HFFc6 (cell line): Measurements from ENCODE around the gene PLPP1. TPM values are rescaled to one million over a fixed set of nuclear protein-coding genes. Genes with fewer than 3 reads are reported as not detected.

Source experiments
- DNase-seq: peaks from one replicate; pipeline ENCODE4 v3.0.0-alpha.2; 2018
- H3K27ac Mint-ChIP-seq: 2 replicates; pipeline ENCODE4 v1.8.0; 2020; ENCODE audit warnings: mild to moderate bottlenecking, mixed read lengths
- H3K27me3 Mint-ChIP-seq: 2 replicates; pipeline ENCODE4 v1.8.0; 2021; ENCODE audit warnings: mild to moderate bottlenecking, moderate library complexity, mixed read lengths; ENCODE audit not compliant: insufficient read depth
- H3K36me3 Mint-ChIP-seq: 2 replicates; pipeline ENCODE4 v1.8.0; 2021; ENCODE audit warnings: low read depth, mixed read lengths
- H3K4me1 Mint-ChIP-seq: 2 replicates; pipeline ENCODE4 v1.8.0; 2020; ENCODE audit warnings: low read depth, mixed read lengths
- H3K4me3 Mint-ChIP-seq: 2 replicates; pipeline ENCODE4 v1.8.0; 2020; ENCODE audit warnings: mild to moderate bottlenecking, moderate library complexity, mixed read lengths
- H3K9me3 Mint-ChIP-seq: 2 replicates; pipeline ENCODE4 v1.8.0; 2020; ENCODE audit warnings: mild to moderate bottlenecking, mixed read lengths
- total RNA-seq, 6 experiments: library from RNA; stranded (reverse); fragmentation: NEBNext Ultra II Directional; extraction: Animal tissue kit (Norgen Biotek cat#: 25700); gene quantifications; 2 replicates in 1 of 6; 3 replicates in 5 of 6; pipeline ENCODE4 v1.2.3, GENCODE V29; 2021
- TF ChIP-seq, protein P1 (sequence below): fragments of 200-600 bp; sonication (generic); IDR thresholded peaks from 2 replicates; pipeline ENCODE4 v1.5.0; 2021; ENCODE audit warnings: antibody characterized with exemption, mild to moderate bottlenecking

PLPP1 gene
- total RNA-seq, 6 experiments from 2014 or later, result 20.4 to 28.0 (median 23.3) TPM

DNA sequence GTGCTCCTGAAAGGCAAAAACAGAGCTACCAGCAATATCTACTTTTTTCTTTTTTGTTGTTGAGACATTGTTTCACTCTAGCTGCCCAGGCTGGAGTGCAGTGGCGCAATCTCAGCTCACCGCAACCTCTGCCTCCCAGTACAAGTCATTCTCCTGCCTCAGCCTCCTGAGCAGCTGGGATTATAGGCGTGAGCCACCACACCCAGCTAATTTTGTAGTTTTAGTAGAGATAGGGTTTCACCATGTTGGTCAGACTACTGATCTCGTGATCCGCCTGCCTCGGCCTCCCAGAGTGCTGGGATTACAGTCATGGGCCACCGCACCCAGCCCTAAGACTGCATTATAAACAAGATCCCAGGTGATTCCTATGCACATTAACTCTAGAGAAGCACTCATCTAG is 17.0 kb downstream of the PLPP1 start:
- DNase-seq, result no peak
- Mint-ChIP-seq H3K9me3 (no peaks in the 10 kb centered on the region), H3K27me3 (no peaks in the 10 kb centered on the region), H3K27ac (no peak overlapping the region), H3K4me3 (no peak overlapping the region), H3K4me1 (no peaks in the 10 kb centered on the region), H3K36me3 (no peaks in the 10 kb centered on the region)
- TF ChIP-seq, protein P1, sequence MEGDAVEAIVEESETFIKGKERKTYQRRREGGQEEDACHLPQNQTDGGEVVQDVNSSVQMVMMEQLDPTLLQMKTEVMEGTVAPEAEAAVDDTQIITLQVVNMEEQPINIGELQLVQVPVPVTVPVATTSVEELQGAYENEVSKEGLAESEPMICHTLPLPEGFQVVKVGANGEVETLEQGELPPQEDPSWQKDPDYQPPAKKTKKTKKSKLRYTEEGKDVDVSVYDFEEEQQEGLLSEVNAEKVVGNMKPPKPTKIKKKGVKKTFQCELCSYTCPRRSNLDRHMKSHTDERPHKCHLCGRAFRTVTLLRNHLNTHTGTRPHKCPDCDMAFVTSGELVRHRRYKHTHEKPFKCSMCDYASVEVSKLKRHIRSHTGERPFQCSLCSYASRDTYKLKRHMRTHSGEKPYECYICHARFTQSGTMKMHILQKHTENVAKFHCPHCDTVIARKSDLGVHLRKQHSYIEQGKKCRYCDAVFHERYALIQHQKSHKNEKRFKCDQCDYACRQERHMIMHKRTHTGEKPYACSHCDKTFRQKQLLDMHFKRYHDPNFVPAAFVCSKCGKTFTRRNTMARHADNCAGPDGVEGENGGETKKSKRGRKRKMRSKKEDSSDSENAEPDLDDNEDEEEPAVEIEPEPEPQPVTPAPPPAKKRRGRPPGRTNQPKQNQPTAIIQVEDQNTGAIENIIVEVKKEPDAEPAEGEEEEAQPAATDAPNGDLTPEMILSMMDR, result no peak

DNA sequence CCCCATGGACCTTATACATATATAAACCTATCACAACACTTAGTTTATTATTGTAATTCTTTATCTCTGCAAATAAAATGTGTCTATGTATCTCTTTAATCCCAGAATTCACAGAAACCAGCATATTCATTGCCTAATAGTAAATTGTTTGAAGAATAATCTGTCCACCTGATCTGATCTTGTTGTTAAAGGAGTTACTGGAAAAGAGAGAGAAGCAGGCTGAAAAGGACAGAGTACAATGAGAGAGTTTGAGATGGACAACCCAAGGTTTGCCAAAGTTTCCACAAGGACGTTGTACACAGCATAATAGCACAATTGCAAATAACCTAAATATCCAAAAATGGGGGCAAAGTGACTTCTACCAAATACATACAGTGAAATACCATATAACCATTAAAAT is 23.8 kb downstream of the PLPP1 start:
- Mint-ChIP-seq H3K36me3 (no peaks in the 10 kb centered on the region), H3K4me3 (no peak overlapping the region)
- TF ChIP-seq, protein P1, result no peak

DNA sequence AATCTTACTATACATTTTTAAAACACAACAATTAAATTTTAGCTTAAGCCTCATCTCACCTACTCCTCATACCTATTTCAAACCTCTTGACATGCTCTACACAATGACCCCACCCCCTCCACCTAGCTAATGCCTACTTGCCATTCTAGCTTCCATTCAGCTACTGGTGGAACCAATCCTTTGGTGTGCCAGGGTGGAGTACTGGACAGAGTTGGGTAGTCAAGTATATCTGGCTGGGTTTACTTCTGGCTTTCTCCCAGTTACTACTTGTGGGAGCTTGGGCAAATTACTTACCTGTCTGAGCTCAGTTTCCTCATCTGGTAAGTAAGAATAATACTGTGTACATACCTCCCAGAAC is 24.3 kb downstream of the PLPP1 start:
- TF ChIP-seq, protein P1, result no peak

More for the DNA sequence above, 23.8 kb downstream of the PLPP1 start:
- Mint-ChIP-seq H3K27me3 (no peaks in the 10 kb centered on the region), H3K9me3 (no peaks in the 10 kb centered on the region), H3K27ac (no peak overlapping the region), H3K4me1 (peaks cover 23% of the 10 kb centered on the region)
- DNase-seq, result no peak

DNA sequence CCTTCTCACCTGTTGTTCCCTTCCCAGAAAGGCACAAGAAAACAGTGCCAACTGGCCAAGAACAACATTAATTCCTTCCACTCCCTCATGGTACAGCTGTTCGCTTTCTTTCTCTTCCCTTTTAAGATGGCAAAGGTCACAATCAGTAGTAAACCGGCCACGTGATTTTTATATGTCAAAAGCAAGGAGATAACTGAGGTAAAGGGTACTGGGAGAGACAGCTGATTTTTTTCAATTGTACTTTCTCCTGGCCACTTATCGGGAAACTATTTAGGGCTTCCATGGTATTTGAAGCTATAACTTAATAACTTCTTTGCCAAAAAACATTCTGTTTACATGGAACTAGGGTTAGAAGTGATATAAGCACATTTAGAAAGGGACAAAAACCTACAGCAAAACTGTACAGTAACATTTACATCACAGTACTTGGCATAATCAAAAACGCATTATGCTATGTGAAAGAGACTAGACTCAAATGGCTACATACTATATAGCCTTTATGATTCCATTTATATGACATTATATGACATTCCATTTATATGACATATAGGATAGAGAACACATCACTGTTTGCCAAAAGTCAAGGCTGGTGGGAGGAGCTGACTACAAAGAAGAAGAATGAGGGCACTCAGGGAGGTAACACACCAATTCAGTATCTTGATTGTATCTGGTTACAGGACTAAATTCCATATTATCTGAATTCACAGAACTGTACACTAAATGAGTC is 24.8 kb downstream of the PLPP1 start:
- H3K9me3 Mint-ChIP-seq, result no peaks in the 10 kb centered on the region
- DNase-seq, result no peak
- H3K36me3 Mint-ChIP-seq, result no peaks in the 10 kb centered on the region
- H3K4me1 Mint-ChIP-seq, result peaks cover 23% of the 10 kb centered on the region
- no peaks in the 10 kb centered on the region for H3K27me3 Mint-ChIP-seq
- H3K4me3 Mint-ChIP-seq, result no peak overlapping the region
- H3K27ac Mint-ChIP-seq, result no peak overlapping the region
- TF ChIP-seq, protein P1, result no peak

More for the DNA sequence above, 24.3 kb downstream of the PLPP1 start:
- Mint-ChIP-seq H3K9me3 (no peaks in the 10 kb centered on the region), H3K27ac (no peak overlapping the region), H3K27me3 (no peaks in the 10 kb centered on the region), H3K4me1 (peaks cover 23% of the 10 kb centered on the region), H3K4me3 (no peak overlapping the region), H3K36me3 (no peaks in the 10 kb centered on the region)
- DNase-seq, result no peak

DNA sequence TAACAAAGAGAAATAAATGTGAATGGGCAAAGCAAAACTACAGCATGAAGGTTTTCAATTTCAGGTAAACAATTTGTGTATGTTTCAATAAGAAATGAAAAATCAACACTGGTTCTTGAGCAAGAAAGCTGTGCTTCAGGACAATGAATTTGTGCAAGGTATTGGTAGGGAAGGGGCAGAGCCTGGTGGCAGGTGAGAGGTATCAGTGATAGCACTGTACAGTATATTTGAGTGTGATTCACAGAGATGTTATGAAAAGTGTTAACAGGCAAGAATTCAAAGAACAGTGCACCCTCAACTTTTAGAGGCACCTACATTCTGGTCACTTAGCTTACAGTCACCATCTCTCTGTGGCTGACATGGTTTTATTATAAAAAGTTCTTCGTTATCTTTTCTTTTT is 25.7 kb downstream of the PLPP1 start:
- Mint-ChIP-seq H3K27ac (no peak overlapping the region), H3K9me3 (no peaks in the 10 kb centered on the region), H3K36me3 (no peaks in the 10 kb centered on the region), H3K27me3 (no peaks in the 10 kb centered on the region), H3K4me3 (no peak overlapping the region), H3K4me1 (peaks cover 23% of the 10 kb centered on the region)
- DNase-seq, result no peak
- TF ChIP-seq, protein P1, result no peak
